HG03342 (cell line): ENCODE results near the gene PRPF6.
"Not testable (repeated sequence)": the region's sequence is repeated elsewhere in the genome, so short reads cannot be mapped to it uniquely, and the experiment has no call there.

Experiments used
- ATAC-seq: cut with Tn5 transposase; IDR thresholded peaks from one replicate; pipeline ENCODE4 v1.9.1; 2021; ENCODE audit warnings: mild to moderate bottlenecking, moderate library complexity; ENCODE audit not compliant: unreplicated experiment

Gene PRPF6

DNA sequence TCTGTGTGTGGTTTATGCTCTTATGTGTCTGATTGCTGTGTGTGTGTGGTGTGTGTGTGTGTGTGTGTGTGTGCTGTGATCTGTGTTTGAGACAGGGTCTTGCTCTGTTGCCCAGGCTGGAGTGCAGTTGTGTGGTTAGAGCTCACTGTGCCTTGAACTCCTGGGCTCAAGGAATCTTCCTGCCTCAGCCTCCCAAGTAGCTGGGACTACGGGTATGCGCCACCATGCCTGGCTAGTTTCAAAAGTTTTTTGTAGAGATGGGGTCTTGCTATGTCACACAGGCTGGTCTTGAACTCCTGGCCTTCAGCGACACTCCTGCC is 7.8 kb upstream of the PRPF6 start:
- ATAC-seq: no peak

DNA sequence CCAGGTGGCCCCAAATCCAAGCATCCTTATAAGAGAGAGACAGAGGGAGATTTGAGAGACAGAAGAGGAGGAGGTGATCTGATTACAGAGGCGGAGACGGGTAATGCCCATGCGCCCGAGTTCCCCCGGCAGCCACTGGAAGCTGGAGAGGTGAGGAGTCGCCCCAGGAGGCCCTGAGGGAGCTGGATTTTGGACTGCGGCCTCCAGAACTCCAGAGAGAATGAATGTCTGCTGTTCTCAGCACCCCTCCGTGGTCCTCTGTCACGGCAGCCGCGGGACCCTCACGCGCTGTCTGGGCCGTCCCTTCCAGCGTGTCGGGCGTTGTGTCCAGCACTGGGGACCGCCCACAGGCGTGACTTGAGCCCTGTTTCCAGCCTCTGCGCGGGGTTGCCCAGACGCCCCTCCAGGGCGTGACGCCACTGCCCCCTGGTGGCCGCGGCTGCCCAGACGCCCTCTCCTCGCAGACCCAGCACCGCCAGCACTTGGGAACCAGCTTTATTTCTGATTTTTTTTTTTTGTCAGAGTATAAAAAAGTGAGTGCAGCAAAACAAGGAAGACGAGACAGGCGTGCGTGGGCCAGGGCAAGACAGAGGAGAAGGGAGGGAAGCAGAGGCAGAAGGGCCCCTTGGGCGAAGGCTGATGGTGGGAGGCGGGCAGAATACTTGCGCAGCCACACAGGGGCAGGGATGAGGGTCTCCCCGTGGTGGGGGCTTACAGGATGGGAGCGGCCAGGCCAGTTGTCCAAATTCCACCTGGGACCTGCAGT is 7.1 kb upstream of the PRPF6 start:
- no peak for ATAC-seq

DNA sequence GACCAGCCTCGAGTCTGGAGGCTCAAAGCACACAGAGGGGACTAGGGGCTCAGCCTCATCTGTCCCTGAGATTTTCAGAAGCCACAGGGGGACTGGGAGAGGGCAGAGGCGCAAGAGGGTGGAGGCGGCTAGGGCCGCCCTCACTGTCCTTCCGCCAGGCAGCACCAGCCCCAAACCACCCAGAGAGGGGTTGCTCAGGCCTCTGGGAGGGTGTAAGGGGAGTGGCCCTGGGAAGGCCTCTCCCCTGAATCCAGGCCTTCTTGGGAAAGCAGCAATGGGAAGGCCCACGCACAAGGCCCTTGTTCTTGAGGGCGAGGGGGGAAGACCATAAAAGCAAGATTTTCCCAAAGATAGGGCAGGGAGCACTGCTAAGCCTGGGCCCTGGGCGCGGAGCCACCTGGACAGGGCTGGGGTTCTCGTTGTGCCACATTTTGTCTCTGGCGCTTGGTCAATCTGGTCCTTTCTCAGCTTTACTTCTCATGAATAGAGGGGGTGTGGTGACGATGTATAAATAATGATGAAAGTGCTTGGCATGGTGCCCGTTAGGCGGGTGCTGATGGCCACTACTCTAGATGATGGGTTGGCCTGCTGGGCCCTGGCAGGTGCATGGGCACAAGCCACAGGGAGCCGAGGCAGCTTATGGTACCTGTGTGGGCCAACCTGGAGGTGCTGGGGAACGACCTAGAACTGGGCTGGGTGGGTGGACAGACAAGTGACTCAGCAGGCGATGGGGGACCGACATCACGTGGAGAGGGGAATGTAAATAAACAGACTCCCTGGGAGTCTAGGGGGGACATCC is 6.3 kb upstream of the PRPF6 start:
- ATAC-seq: no peak

DNA sequence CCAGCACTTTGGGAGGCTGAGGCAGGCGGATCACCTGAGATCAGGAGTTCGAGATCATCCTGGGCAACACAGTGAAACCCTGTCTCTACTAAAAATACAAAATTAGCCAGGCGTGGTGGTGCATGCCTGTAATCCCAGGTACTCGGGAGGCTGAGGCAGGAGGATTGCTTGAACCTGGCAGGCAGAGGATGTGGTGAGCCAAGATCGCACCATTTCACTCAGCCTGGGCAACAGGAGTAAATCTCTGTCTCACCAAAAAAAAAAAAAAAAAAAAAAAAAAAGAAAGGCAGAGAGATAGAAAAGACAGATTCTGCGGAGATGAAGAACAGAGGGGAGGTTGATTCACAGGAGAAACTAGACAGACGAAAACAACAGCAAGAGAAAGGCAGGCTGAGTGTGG is 4.4 kb upstream of the PRPF6 start:
- ATAC-seq: not testable (repeated sequence)

DNA sequence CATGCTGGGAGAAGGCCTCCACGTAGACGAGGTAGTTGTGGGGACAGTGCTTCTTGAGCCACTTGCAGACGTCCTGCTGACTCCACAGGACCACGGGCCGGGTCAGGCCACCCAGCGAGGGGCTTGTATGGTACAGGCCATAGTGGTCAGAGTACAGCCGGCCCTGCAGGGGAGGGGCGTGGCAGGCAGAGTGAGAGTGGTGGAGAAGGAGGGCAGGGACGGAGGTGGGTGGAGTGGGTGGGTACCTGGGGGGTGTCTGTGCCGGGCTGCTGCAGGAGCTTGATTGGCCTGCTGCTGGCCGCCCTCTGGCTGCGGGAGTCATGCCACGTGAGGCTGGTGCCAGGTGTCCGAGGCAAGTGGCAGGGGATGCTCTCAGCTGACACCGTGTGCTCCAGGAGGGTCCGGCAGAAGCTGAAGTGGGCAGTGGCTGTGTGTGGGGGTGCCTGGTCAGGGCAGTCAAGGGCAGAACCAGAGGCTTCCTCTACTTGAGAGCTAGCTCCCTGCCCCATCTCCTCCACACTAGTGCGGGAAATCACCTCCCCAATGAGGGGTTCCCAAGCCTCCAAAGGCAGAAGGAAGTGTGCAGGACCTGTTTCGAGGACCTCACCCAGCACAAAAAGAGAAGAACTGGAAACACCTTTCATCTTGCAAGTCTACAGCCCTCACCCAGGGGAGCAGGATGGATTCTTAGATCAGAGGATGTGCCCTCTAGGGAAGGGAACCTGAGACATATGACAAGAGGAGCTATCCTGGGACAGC is 3.8 kb upstream of the PRPF6 start:
- no peak for ATAC-seq

DNA sequence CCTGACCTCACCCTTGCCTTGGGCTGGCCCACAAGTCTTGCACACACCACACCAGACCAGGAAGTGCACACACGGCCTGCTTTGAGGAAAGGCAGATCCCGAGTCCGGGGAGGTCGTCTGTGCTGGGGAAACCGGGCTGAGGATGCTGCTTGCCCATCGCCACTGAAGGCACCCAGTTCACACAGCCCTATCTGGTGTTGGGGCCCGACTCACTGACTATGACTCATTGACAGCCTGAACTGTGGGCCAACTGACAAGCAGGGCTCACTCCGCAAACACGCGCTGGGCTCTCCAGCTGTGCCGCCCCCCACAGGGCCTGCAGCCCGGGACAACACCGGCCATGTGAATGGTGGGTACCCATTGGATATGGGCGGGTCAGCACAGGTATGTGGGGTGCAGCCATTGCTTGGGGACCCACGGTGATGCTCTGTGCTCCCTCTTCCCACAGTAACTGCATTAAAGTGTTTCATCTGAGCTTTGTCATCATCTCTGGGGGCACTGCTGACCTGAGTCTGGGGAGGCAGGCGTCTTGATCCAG is 3.1 kb upstream of the PRPF6 start:
- no peak for ATAC-seq

DNA sequence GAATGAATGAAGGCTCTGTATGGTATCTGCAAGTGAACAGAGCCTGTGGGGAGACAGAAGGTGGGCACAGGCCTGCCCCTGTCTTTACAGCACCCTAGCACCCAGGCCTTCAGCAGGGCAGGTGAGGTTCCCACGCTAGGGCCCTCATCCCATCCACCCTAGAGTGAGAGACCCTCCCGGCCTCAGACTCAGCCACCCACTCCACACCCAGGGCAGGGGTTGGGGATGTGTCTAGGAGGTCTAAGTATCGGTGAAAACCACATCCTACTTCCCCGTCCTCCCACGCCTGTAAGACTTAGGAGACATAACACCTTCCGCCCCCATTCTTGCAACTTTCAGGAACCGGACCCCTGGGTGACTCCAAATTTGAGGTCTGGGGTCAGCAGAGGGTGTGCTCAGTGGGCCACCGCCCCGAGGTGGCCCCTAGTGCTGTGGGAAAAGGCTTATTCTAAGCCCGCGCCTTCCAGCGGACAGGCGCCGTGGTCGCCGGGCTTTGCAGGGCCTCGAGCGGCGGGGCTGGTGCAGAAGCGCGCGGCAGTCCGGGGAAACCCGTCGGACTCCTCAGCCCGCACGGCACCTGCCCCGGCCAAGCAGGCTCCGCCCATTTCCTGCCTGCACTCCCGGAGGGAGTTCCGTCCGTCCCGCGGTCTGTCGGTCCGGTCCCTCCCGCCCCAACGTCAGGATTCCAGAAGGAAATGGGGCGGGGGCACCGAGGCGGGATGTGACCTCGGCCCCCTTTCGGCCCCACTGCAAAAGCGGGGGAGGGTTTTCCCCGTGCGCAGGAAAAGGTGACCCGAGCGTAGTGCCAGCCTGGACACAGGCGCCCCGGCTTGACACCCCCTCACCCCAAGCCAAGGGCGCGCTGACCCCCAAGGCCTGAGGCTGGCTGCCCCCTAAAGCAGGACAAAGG is 2.4 kb upstream of the PRPF6 start:
- no peak for ATAC-seq

DNA sequence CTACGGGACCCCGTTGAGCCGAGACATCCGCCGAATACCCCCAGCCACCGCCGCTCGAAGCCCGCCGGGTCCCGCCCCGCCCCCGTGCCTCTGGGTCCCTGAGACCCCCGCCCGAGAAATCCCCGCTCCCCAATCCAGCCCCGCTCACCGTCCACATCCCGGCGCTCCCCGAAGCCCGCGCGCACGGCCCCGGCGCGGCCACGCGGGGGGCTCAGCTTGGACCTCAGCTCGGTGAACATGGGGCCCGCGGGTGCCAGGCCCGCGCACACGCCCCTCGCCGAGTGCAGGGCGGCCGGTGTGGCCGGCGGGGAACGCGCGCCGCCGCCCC is 1.7 kb upstream of the PRPF6 start:
- peak; percentile 0 for ATAC-seq

DNA sequence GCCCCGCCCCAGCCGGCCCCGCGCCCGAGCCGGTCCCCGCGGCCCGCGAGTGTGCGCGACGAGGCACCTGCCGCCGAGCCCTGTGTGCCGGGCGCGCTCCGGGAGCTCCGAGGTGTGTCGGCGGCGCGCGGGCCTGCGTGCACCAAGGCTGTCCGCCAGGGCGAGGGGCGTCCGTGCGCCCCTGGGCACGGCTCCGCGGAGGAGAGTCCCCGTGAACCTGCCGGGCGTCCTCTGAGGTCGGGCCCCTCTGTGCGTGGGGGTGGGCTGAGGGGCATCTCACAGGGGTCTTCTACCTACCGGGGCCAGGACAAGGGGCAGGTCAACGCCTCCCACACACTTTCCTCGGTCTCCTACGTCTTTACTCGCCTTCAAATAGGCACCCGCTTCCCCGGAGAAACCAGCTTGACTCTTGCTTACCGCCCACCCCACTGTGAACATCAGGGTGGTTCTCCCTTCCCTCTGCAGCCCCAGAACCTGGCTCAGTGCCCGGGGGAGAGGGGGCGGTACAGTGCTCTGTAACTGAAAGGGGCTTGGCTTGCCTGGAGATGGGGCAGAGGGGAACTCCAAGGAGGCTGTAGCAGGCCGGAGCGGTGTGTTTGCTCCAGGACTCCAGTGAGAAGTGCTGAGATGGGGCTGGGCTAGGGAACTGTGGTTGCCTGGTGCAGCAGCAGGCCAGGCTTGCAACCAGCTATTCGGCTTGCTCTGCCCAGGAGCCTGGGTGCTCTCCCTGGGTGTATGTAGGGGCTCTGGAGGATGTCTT is 1.2 kb upstream of the PRPF6 start, which contains the start of gene SAMD10:
Gene SAMD10, minus strand, starts transcription at position 86 of the 760 bp plus-strand sequence. CDS start 175 bp downstream, outside the sequence.
- ATAC-seq: peak; percentile 40

DNA sequence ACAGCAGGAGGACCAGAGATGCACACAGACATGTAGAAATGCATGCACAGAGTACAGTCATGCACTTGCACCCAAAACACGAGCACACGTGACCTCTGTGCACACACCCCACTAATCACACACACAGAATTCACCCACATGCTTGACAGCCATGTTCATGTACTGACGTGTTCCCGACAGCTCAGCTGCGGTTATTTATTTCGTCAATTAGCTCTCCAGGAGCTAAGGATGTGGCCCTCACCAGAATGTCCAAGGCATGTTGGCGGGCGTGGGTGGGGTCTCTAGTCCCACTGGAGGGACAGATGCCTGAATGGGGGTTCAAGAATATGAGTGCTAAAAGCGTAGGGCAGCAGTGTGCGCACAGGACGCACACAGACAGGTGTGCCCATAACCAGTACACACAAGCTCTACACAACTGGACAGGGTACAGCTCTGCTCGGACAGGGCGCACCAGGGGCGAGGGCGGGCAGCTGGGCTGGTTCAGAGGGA is 571 bp upstream of the PRPF6 start:
- ATAC-seq: no peak

DNA sequence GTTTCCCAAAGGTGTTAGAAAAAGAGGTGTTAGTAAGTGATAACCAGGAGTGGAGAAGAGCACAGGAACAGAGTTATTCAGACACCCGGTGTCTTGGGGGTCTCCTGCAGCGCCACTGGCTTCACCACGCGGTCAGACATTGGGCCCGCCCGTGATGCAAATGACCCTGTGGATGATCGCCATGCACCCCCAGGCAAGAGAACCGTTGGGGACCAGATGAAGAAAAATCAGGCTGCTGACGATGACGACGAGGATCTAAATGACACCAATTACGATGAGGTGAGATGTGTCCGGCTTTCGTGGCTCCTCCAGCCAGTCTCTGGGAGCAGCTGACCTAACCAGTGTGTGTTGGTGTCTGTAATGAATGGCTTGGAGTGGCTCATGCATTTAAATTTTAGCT is 2.0 kb downstream of the PRPF6 start:
- no peak for ATAC-seq

DNA sequence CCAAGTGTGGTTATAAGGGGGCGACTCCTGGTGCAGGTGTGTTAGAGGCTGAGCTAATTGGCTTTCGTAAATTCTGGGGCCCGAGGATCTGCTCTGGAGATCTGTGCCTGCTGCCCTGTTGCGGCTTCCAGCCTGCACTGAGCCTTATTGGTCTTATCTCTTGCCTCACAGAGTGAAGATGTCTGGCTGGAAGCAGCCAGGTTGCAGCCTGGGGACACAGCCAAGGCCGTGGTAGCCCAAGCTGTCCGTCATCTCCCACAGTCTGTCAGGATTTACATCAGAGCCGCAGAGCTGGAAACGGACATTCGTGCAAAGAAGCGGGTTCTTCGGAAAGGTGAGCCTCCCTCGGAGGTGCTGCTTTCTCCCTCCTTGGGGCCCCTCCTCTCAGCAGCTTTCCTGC is 20.0 kb downstream of the PRPF6 start:
- ATAC-seq: no peak

DNA sequence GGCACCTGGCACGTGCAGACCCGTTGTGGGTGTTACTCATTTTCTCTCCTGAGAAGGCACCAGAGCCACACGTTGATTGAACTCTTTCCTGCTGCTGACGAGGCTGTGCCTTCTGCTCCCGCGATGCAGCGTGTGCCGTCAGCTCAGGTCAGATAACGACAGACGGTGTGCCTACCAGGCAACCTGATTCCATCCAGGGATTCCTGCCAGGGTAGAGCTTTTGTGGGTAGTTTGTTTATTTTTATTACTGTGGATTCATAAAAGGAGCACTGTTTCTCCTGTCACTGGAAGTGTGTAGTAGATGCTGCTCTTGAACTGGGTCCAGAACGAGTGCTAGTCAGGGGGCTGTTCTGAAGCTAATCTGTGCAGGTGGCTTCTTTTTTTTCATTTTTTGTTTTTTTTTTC is 20.7 kb downstream of the PRPF6 start:
- no peak for ATAC-seq

DNA sequence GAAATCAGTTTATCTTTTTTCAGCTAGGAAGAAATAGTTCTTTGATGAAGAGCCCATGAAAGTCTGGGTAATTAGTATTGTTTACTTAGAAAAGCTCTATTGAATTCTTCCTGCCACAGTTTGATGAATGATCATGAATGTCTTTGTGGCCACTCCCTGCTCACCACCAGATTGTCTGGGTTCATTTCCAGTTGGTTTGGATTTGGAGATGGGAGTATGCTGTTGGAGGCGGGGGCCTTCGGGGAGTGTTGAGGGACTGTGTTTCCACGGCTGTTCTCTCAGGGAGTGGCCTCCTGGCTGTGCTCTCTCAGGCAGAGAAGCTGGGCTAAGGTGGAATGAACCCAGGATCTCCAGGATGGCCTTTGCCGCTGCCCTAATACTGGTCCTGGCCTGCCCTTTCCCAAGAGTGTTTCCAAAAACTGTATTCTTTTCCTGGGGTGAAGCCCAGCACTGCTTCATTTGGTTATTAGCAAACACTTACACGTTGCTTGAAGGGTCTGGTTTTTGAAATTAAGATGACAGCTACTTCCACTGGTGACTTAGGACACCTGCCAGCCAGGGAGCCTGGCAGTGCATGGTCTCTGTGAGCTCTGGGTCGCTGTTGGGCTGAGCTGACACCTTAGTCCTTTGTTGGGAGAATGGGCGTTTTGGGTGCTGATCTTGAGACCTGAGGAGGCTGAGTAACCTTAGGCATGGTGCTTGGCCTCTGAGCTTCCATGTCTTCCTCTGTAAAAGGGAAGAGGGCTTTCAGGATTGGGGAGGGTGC is 23.2 kb downstream of the PRPF6 start:
- ATAC-seq: no peak

DNA sequence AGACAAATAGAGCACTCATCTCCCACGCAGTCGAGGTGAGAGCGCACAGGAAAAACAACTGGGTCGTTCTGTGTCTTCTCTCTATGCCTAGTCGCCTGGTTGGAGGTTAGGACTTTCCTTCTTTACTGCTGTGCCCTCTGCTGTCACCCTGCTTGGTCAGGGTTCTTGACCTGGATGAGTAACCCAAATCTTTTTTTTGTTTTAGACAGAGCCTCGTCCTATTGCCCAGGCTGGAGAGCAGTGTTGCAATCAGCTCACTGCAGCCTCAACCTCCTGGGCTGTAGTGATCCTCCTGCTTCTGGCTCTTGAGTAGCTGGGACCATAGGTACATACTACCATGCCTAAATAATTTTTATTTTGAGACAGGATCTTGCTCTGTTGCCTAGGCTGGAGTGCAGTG is 24.5 kb downstream of the PRPF6 start:
- ATAC-seq: no peak

DNA sequence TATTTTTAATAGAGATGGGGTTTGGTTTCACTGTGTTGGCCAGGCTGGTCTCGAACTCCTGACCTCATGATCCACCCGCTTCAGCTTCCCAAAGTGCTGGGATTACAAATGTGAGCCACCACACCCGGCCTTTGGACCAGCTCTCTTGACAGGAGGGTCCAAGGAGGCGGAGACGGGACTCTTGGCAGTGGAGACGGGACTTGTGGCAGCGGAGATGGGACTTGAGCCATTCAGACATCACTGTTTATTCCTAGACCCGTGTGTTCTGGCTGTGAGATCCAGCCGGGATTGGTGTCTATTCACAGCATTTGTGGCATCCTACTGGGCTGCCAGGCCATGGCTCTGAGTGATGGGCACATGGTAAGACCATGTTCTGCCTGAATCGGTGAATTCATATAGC is 25.6 kb downstream of the PRPF6 start:
- no peak for ATAC-seq

DNA sequence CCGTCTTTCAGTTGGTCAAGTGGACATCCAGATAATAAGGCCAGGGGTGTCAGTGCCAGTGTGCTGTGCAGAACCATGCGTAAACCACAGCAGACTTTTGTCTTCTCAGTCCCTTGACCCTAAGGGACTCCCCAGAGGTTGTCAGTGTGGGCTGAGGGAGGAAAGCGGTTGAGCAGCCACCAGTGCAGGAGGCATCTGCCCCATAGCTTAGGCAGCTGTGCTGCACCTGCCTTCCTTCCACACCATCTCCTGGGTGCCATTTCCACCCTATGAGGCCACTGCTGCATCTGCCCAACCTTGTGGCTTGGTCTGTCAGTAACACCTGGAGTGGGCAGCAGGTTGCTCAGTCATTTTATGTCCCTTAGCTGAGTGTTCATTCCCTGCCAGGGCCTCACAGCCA is 26.0 kb downstream of the PRPF6 start:
- no peak for ATAC-seq

DNA sequence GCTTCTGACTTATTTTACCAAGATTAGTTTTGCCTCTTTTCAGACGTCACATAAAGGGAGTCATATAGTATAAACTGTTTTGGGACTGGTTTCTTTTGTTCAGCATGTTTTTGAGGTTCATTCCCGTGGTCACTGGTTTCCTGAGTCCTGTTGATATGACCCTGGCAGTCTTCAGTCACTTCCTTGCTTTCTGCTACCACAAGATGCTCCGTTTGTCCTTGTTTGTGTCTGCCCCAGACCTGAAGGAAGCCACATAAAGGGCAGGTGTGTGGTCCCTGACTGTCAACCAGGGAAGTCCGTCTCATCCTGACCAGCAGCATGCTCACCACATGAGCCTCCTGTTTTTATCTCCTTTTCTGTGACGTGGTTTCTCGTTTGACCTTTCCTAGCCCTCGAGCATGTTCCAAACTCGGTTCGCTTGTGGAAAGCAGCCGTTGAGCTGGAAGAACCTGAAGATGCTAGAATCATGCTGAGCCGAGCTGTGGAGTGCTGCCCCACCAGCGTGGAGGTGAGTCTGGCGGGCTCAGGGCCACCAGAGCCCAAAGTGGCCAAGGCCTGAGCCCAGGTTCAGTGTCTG is 29.0 kb downstream of the PRPF6 start:
- ATAC-seq: no peak
